Amniotic stem cell (primary cell): ENCODE data around the gene PPP1R9B.
A peak's percentile ranks its signal among the peaks of the same experiment; 100 is the strongest.

Experiments
- DNase-seq: peaks from one replicate; lab custom pipeline; 2025; lab: John Stamatoyannopoulos, UW

Gene PPP1R9B

DNA sequence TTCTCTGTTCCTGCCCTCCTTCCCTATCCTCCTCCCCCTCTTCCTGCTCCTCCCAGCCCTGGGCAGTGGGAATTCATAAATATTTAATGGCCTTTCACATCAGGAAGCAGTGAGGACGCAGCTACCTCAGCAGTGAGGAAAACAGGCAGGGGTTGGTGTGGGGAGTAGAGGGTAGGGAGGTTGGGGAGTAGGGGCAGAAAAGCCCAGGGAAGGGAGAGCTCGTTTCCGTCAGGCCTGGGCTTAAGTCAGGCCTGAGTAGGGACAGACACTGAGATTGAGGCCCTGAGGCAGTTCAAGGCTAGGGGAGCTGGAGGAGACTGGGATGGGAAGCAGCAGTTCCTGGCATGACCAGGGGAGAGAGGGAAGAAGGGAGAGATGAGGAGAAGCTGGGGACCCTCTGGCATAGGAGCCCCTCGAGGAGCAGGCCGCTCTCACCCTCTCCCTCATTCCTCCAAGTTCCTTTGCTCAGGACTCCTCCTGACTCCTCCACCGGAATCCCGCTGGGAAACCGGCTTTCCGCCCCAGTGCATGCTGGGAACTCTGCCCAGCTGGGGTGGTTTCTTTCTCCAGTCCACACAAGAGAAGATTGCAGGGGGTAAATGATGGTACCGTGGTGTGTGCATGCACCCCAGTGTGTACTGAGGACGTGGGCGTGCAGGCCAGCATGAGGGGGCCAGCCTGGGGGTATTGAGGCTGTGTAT lies 26.7 kb downstream of the PPP1R9B start:
- DNase-seq = no peak

- DNase-seq = no peak
Observed at GRCh38 chr17:50122945-50123344, 27.5 kb downstream of the PPP1R9B start.

DNA sequence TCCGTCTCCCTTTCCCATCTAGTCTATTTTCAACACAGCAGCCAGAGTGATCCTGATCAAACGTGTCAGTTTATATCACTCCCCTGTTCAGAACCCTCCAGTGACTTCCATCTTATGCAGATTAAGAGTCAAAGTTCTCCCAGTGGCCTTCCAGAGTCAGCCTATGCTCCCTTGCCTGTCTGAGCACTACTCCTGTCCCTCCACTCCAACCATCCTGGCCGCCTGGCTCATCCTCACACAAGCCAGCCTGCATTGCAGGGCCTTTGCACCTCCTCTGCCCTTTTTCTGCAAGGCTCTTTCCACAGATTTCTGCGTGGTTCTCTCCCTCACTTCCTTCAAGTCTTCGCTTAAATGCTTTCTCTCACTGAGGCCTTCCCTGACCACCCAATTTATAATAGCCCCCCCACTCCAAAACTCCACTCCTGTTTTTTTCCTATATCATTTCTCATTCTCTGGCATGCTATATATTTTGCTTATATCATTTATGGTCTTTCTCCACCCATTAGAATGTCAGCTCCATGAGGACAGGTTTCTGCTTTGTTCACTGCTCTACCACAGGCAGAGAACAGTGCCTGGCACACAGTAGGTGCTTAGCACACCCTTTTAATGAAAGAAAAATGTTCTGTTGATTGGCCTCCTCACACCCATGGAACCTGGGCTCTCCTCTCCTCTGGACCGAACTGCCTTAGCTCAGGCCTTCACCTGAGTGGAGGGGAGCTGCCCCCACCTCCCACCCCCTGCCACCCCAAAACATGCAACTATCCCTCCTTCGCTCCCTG lies 29.8 kb downstream of the PPP1R9B start:
- no peak for DNase-seq

DNA sequence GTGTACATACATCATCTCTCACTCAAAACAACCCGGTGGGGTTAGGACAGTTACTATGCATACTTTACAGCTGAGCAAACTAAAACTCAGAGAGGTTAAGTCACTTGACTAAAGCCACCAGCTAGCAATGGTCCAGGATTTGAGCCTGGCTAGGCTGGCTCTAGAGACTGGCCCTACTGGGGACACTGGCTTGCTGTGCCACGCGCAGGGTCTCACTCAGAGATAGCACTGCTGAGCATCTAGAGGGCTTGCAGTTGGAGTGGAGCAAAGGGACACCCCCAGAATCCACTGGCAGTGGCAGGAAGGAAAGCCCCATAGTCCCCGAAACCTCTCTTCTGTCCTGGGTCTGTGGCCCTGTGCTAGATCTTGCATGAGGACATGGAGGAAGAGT lies 31.7 kb downstream of the PPP1R9B start:
- no peak for DNase-seq

DNA sequence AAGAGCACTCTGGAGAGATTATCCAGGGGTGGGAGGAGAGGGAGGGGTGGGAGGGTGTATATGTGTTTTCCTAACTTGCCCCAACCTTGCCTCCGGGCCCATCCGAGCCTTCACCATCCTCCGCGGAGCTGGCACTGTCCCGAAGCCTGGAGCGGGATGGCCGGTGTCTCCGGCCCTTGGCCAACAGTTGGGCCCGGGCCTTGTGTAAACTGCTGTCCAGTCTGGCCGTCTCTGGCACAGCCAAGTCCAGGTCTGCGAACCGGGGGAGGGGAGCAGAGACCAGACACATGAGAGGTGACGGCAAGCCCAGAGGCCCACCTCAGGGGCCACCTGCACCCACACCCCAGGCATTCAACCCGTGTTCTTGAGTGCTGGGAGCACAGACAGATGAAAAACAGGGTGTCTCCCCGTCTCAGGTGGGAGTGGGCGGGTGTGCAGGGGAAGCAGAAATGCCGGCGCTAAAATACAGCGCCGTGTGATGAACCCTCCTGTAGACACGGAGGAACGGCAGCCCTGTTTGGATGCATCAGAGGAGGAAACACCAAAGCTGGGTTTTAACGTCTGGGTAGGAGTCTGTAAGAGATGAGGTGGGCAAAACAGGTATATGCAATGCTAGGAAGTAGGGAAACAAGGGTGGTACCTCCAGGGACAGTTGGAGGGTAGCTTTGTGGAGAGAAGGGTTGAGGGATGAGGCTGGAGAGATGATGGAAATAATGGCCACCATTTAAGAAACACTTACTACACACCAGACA lies 32.2 kb downstream of the PPP1R9B start:
- no peak for DNase-seq

DNA sequence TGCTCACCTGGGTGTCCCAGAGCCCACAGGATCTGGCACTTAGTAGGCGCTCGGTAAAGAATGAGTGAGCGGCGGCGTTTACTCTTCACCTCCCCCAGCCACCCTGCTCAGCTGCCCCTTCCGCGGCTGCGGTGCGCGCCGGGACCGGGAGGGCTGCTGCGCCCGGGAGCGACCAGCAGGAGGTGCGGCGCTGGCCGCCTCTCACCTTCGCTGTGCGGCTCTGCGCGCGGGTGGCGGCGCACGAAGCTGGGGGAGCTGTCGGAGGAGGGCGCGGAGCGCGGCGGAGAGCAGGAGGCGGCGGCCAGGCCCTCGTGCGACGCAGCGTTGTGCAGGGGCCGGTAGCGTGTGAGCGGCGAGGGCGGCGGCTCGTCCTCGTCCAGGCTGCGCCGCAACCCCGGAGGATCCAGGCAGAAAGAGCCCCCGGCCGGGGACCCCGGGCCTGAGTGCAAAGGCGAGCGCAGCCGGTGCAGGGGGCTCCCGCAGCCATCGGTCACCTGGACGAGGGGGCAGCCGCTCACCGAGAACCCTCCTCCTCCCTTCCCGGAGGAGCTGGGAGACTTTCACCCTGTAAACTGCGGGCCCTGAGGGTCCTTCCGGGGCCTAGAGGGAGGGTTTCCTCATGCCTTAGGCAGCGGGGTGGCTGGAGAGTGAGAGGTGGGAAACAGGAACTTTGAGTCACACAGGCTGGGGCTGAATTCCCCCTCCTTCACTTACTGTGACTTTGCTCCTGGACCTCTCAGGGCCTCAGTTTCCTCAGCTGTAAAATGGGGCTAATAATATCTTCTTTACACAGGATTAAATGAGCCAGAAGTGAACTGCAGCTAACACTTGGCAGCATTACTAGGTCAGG lies 33.0 kb downstream of the PPP1R9B start:
- no peak for DNase-seq

DNA sequence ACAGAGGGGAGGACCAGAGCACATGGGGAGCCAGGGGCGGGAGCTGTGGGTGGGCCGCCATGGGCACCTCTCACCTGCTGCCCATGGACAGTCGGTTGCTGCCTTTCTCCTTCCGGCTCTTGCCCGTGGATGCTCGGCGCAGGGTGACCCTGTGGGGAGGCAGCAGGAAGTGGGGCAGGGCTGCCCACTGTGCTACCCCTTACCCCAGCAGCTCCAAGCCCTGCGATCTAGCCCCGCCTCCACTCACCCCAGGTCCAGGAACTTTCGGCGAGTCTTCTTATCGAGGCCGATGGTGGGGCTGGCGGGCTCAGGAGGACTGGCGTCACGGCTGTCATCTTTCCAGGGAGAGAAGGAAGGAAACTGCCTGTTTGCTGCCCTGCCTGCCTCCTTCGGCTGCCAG lies 34.7 kb downstream of the PPP1R9B start:
- no peak for DNase-seq

GRCh38 chr17:50114849-50115357 lies 35.6 kb downstream of the PPP1R9B start:
- DNase-seq = no peak

DNA sequence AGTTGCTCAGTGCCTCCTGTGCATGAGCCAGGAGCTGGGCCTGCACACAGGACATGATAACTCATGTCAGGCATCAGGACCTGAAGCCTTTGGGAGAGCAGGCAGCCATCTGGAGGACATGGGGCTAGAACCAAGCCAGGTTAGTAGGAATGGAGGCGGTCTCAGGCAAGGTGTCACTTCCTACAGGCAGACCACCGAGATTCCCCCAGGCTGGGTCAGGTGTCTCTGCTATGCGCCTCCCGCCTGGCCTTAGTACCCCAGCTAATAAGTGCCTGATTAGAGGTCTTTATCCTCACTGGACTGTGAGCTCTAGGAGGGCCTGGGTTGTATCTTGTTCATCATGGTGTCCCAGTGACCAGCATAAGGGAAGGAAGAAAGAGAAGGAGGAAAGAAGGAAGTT lies 36.1 kb downstream of the PPP1R9B start:
- DNase-seq = no peak

GRCh38 chr17:50113624-50114320 lies 36.7 kb downstream of the PPP1R9B start:
- no peak for DNase-seq

DNA sequence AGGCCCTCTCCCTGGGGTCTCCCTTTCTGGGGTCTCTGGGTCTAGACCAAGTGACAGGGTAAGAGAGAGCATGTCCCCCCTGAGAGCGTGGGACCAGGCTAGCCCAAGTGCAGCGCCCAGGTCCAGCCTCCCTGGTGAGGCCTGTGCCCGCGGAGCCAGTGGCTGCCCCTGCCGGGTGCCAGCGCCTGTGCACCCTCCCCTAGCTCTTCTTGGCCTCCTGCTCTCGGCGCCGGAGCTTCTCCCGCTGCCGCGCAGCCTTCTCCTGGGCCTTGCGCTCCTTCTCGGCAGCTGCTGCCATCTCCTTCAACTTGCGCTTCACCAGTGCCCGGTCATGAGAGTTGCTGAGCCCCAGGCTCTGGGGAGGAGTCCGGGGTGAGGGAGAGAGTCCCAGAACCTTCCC lies 37.8 kb downstream of the PPP1R9B start:
- no peak for DNase-seq

DNA sequence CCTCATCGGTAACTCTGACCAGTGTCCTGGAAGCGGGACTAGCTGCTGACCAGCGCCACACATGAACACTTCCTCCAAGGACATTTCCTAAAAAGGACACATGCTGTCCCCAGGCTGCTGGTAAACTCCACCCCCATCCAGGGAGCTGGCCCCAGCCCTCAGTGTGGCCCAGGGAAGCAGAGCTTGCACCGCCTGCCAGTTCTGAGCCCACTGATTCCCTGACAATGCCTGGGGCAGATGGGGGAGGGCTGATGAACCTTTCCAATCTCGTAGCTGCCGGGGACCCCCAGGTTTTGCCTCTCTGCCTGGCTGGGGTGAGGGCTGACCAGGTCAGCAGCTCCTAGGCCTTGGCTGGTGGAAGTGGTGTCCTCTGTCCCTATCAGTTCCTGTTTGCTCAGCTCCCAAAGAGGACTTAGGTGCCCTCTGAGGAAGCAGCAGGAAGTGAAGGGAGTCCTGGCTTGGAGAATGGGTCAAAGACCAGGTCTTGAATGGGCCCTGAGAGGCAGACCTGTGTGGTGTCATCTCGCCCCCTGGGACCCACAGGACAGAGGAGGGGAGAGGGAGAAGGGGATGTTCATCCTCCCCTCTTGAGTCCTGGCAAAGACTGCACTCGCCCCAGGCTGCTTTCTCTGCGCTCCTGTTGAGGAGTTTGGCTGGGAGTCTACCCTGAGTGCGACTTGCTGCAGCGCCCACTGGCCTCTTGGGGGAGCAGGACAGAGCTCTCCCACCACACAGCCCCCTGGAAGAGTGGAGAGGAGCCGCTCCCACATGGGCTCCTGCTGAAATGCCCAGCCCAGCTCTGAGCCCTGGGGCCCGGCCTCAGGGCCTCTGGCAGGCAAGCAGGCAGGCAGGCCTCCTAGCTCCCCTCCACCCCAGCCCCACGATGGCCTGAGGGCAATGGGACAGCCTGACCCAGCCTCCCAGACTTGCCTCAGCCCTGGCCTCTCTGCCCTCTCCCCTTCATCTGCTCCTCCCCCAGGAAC lies 38.5 kb downstream of the PPP1R9B start:
- no peak for DNase-seq

DNA sequence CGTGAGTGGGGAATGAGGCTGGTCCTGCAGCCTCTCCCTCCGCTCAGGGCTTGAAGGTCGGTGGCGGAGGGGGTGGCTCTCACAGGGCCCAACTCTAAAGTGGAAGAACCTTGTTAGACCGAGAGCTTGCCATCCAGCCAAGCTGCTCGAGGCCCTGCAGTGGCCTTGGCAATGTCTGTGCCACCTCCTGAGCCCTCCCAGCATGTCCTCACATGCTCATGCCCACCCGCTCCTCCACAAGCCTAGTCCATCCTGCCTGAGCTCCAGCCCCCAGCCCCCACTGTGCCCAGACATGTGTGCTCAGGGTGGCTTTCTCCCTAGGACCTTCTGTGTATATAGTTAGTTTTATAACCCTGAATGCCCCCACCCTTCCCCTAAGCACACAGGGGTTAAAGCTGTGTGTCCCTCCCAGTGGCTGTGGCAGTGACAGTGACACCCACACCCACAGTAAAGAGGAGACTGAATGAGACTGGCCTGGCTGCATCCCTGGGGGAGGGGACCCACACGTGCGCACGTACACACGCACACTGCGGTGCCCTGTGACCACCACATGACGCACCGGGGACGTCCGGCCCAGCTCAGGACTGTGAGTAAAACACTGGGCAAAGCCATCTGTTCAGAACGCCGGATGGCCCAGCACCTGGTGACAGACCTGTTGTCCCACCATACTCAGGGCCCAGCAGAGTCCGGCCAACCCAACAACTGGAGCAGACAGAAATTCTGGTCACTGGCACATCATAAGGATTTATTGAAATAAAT lies 39.7 kb downstream of the PPP1R9B start:
- DNase-seq = no peak

DNA sequence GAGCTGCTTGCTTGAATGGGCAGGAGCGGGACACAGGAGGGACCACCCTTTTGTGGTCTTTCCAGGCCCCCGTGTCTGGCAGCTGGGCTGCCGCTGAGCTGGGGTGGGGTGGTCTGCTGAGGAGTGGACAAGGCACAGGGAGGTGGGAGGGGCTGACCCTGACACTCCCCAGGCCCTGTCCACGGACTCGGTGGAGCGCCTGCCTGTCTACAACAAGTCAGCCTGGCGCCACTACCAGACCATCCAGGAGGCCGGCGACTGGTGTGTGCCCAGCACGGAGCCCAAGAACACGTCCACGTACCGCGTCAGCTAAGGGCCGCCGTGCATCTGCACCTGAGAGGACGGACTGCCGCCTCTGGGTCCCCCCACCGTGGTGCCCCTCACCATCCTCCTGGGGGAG lies 40.7 kb downstream of the PPP1R9B start:
- DNase-seq = no peak

GRCh38 chr17:50109207-50109606 lies 41.3 kb downstream of the PPP1R9B start:
- DNase-seq = no peak

DNA sequence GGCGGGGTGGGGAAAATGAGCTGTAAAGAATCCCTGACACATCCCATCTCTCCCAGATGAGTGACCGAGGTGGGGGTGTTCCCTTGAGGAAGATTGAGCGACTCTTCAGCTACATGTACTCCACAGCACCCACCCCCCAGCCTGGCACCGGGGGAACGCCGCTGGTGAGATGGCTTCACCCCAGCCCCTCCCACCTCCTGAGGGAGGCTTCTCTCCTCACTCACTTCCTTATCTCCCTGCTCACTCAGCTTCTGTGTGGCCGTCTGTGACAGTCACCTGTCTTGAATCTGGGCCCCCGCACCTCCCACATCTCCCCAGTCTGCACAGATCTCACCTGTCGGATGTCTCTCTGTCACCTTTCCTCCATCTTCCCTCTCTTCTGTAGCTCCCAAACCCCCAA lies 41.9 kb downstream of the PPP1R9B start:
- DNase-seq = no peak

DNA sequence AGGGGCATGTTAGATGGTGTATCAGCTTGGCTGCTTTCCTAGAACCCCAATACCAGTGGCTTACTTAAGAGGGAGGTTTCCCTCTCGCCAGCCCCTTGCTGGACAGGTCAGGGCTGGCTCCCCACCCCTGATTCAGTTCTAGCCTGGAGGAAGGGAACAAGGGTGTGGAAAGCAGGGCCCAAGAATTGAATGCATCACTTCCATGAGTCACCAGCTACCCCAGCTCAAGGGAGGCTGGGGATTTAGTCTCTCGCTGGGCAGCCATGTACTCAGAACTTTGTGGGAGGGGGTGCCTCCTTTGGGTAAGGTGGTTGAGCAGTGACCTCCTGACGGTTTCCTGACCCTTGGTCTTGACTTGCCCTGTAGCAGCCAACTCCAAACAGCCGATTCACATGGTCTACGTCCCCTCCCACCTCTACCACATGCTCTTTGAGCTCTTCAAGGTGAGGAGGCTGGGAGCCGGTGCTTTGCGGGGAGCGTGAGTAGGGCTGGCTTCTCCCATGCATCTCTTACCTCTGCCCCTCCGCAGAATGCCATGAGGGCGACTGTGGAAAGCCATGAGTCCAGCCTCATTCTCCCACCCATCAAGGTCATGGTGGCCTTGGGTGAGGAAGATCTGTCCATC lies 42.6 kb downstream of the PPP1R9B start:
- DNase-seq = peak; percentile 67

DNA sequence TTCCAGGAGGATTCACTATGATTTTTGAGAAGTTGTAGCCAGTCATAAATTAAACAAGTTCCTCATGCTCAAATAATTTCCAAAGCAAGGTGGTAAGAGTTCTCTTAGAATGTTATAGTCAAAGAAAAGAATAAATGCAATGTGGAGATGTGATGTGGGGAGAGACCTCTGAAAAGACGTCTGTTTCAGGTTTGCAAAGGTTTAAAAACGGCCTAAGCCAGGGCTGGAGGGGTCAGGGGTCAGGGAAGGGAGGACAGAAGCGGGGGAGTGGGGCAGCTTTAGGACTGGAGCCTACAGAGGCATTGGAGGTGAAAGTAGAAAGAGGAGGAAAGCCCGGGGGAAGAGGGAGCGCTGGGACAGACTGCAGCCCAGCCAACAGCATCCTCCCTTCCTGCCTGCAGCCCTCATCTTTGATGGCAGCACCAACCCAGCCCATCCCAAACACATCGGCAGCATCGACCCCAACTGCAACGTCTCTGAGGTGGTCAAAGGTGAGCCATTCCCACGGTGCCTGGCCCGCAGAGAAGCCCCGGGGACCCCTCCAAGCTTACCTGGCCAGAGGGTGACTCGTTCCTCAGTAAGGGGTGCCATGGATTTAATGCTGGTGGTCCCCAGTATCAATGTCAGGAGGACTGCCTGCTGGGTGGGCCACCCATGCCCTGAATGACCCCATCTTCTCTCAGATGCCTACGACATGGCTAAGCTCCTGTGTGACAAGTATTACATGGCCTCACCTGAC lies 43.9 kb downstream of the PPP1R9B start:
- no peak for DNase-seq
